H1 (cell line): ENCODE measurements around the gene TNS4. TPM values are rescaled to one million over a fixed set of nuclear protein-coding genes. Genes with fewer than 3 reads are reported as not detected.
"Not testable (repeated sequence)": the region's sequence is repeated elsewhere in the genome, so short reads cannot be mapped to it uniquely, and the experiment has no call there.

Source experiments
- CTCF ChIA-PET: fragments of 300-600 bp; sonication (Branson Sonifier 250); formaldehyde crosslinking; loops from one replicate; lab custom pipeline; 2021; ENCODE audit not compliant: partially characterized antibody; lab: Charles Lee
- POLR2A ChIA-PET: fragments of 300-600 bp; sonication (Branson Sonifier 250); formaldehyde crosslinking; loops from one replicate; lab custom pipeline; 2021; ENCODE audit warnings: inconsistent platforms; ENCODE audit not compliant: partially characterized antibody; lab: Charles Lee
- DNase-seq, 2 experiments: peaks; one replicate each; pipeline versions ENCODE4 v3.0.0 to v3.0.0-alpha.2; 2010 to 2022; ENCODE audit warnings: low spot score in 2 of 2, low read depth in 1 of 2, mixed read lengths in 1 of 2
- FAIRE-seq: peaks from 2 replicates; lab custom pipeline; 2011; peaks lifted over from hg19 to GRCh38; lab: Jason Lieb, UNC
- H2AFZ ChIP-seq: 2 replicates; pipeline ENCODE4 v1.8.1; 2012; ENCODE audit warnings: low read length, inconsistent platforms
- H2AK5ac ChIP-seq: 2 replicates; pipeline ENCODE4 v1.6.1; 2013; ENCODE audit warnings: low read depth, low read length
- H2BK120ac ChIP-seq: replicated peaks from 2 replicates; pipeline ENCODE3; 2013; ENCODE audit warnings: low read depth, low read length, inconsistent platforms
- H2BK12ac ChIP-seq: 2 replicates; pipeline ENCODE4 v1.6.1; 2013; ENCODE audit warnings: low read depth, low read length
- H2BK15ac ChIP-seq: 2 replicates; pipeline ENCODE4 v1.6.1; 2013; ENCODE audit warnings: low read length
- H2BK20ac ChIP-seq: 2 replicates; pipeline ENCODE4 v1.6.1; 2013; ENCODE audit warnings: low read length
- H2BK5ac ChIP-seq: 2 replicates; pipeline ENCODE4 v1.6.1; 2013; ENCODE audit warnings: low read depth, low read length
- H3K14ac ChIP-seq: 2 replicates; pipeline ENCODE4 v1.6.1; 2013; ENCODE audit warnings: inconsistent platforms; ENCODE audit not compliant: insufficient read length
- H3K18ac ChIP-seq: 2 replicates; pipeline ENCODE4 v1.6.1; 2013; ENCODE audit warnings: low read length; ENCODE audit errors: extremely low read depth
- H3K23ac ChIP-seq: 2 replicates; pipeline ENCODE4 v1.6.1; 2013; ENCODE audit warnings: inconsistent platforms; ENCODE audit not compliant: insufficient read length
- H3K23me2 ChIP-seq: 2 replicates; pipeline ENCODE4 v1.6.1; 2013; ENCODE audit warnings: low read depth, low read length
- H3K27ac ChIP-seq: 2 replicates; pipeline ENCODE4 v1.6.1; 2011; ENCODE audit warnings: low read depth, low read length, inconsistent platforms
- H3K27me3 ChIP-seq, 4 experiments: replicated peaks in 1 of 4; 1 replicate in 1 of 4; 2 replicates in 3 of 4; pipeline versions ENCODE4 v1.6.1 to v1.8.1; 2011 to 2013; ENCODE audit warnings: low read length in 3 of 4, mild to moderate bottlenecking in 3 of 4, inconsistent platforms in 2 of 4, mixed read lengths in 2 of 4, moderate library complexity in 1 of 4; ENCODE audit not compliant: control insufficient read depth in 3 of 4, insufficient read depth in 3 of 4; ENCODE audit errors: extremely low read depth in 1 of 4
- H3K36me3 ChIP-seq, 4 experiments: 2 replicates each; pipeline versions ENCODE4 v1.6.1 to v1.8.1; 2011 to 2013; ENCODE audit warnings: mild to moderate bottlenecking in 4 of 4, low read length in 3 of 4, moderate library complexity in 2 of 4, control low read depth in 1 of 4, inconsistent platforms in 1 of 4; ENCODE audit not compliant: insufficient read depth in 4 of 4, control insufficient read depth in 2 of 4
- H3K4ac ChIP-seq: replicated peaks from 2 replicates; pipeline ENCODE3; 2013; ENCODE audit warnings: low read length, low read depth, mixed read lengths, inconsistent platforms; ENCODE audit not compliant: insufficient read length
- H3K4me1 ChIP-seq, 4 experiments: replicated peaks in 1 of 4; 1 replicate in 1 of 4; 2 replicates in 3 of 4; pipeline versions ENCODE4 v1.6.1 to v1.8.1; 2011 to 2013; ENCODE audit warnings: low read length in 3 of 4, inconsistent platforms in 2 of 4, mixed read lengths in 1 of 4; ENCODE audit not compliant: insufficient read depth in 4 of 4, control insufficient read depth in 3 of 4
- H3K4me2 ChIP-seq, 2 experiments: 2 replicates each; pipeline versions ENCODE4 v1.6.1 to v1.8.1; 2011 to 2013; ENCODE audit warnings: low read depth in 2 of 2, low read length in 2 of 2, control low read depth in 1 of 2, inconsistent platforms in 1 of 2, mild to moderate bottlenecking in 1 of 2; ENCODE audit not compliant: insufficient read depth in 1 of 2
- H3K4me3 ChIP-seq, 4 experiments: fragments of 200-600, 300-600 bp in 1 of 4; sonication (generic), shearing (Covaris generic), sonication (Bioruptor Twin) in 1 of 4; 2 replicates each; pipeline versions ENCODE4 v1.5.1 to v1.8.1; 2011 to 2016; ENCODE audit warnings: low read length in 4 of 4, low read depth in 3 of 4, control low read depth in 2 of 4, inconsistent platforms in 2 of 4, mild to moderate bottlenecking in 2 of 4, mixed read lengths in 1 of 4, moderate library complexity in 1 of 4; ENCODE audit not compliant: insufficient read depth in 2 of 4; ENCODE audit errors: extremely low read depth in 1 of 4
- H3K56ac ChIP-seq: replicated peaks from 2 replicates; pipeline ENCODE3; 2013; ENCODE audit warnings: low read depth, mild to moderate bottlenecking, mixed read lengths, low read length, inconsistent platforms; ENCODE audit not compliant: insufficient read length
- H3K79me1 ChIP-seq: 2 replicates; pipeline ENCODE4 v1.6.1; 2013; ENCODE audit warnings: low read depth, low read length, control low read depth
- H3K79me2 ChIP-seq, 2 experiments: 2 replicates each; pipeline versions ENCODE4 v1.6.1 to v1.8.1; 2012 to 2013; ENCODE audit warnings: low read length in 2 of 2, mild to moderate bottlenecking in 2 of 2, inconsistent platforms in 1 of 2; ENCODE audit not compliant: insufficient read depth in 2 of 2, control insufficient read depth in 1 of 2
- H3K9ac ChIP-seq, 4 experiments: replicated peaks in 1 of 4; 1 replicate in 1 of 4; 2 replicates in 3 of 4; pipeline versions ENCODE4 v1.6.1 to v1.8.1; 2011 to 2013; ENCODE audit warnings: low read depth in 3 of 4, low read length in 3 of 4, control low read depth in 2 of 4, mild to moderate bottlenecking in 2 of 4, moderate library complexity in 2 of 4, inconsistent platforms in 1 of 4; ENCODE audit errors: extremely low read depth in 1 of 4
- H3K9me3 ChIP-seq, 2 experiments: 2 replicates each; pipeline versions ENCODE4 v1.6.1 to v1.8.1; 2012 to 2013; ENCODE audit warnings: mild to moderate bottlenecking in 2 of 2, moderate library complexity in 2 of 2, control low read depth in 1 of 2, inconsistent platforms in 1 of 2, low read depth in 1 of 2, low read length in 1 of 2, mixed read lengths in 1 of 2; ENCODE audit not compliant: insufficient read depth in 2 of 2
- H4K20me1 ChIP-seq, 2 experiments: replicated peaks in 1 of 2; 2 replicates each; pipeline versions ENCODE3 to v1.8.1; 2011 to 2013; ENCODE audit warnings: inconsistent platforms in 2 of 2, low read length in 2 of 2, mild to moderate bottlenecking in 1 of 2; ENCODE audit not compliant: insufficient read depth in 2 of 2, control insufficient read depth in 1 of 2
- H4K5ac ChIP-seq: 2 replicates; pipeline ENCODE4 v1.6.1; 2013; ENCODE audit warnings: low read length, low read depth, mixed read lengths, inconsistent platforms; ENCODE audit not compliant: insufficient read length
- H4K8ac ChIP-seq: 2 replicates; pipeline ENCODE4 v1.8.0; 2013; ENCODE audit warnings: mild to moderate bottlenecking, moderate library complexity, low read length, inconsistent platforms; ENCODE audit not compliant: insufficient read depth; ENCODE audit errors: extremely low read depth
- H4K91ac ChIP-seq: replicated peaks from 2 replicates; pipeline ENCODE3; 2013; ENCODE audit warnings: low read length, mixed read lengths, inconsistent platforms; ENCODE audit not compliant: insufficient read length
- WGBS, 2 experiments: shearing (Covaris generic) in 1 of 2; methylation state at CpG; one replicate each; pipeline versions ENCODE4 v1.1.6 to v1.1.7; 2013 to 2015; ENCODE audit warnings: low lambda C conversion rate in 2 of 2, mixed read lengths in 2 of 2, inconsistent platforms in 1 of 2, low coverage in 1 of 2, missing lambda C conversion rate in 1 of 2; ENCODE audit not compliant: insufficient replicate concordance in 2 of 2, insufficient coverage in 1 of 2, insufficient read length in 1 of 2; ENCODE audit errors: extremely low coverage in 1 of 2, missing lambda C conversion rate in 1 of 2; 5-methylcytosine and 5-hydroxymethylcytosine counted together
- polyA plus RNA-seq, 7 experiments: library from polyadenylated mRNA; depleted of rRNA in 3 of 7; stranded (reverse) in 5 of 7; unstranded in 2 of 7; fragments of >200 nt in 5 of 7; fragments of 200-250 nt in 2 of 7; gene quantifications; 1 replicate in 5 of 7; 2 replicates in 1 of 7; 4 replicates in 1 of 7; pipeline versions ENCODE4 v1.2.1 to v1.2.3, GENCODE V29; 2011 to 2013; ENCODE audit warnings: missing spikeins in 2 of 7, mixed read lengths in 2 of 7
- total RNA-seq: library from RNA; stranded (reverse); fragmentation: NEBNext Ultra II Directional; extraction: Animal tissue kit (Norgen Biotek cat#: 25700); gene quantifications from 2 replicates; pipeline ENCODE4 v1.2.1, GENCODE V29; 2021

Gene TNS4
- total and polyA plus RNA-seq, 2 of the 8 experiments (the other 6 are each of a cell fraction or from before 2014, with no cell fraction given), result 0.20 to 0.21 TPM

- peaks cover 2 to 14% (median 6%) of the 10 kb centered on the region in 4 experiments; a peak in 6 of 7 replicates for H3K4me1 ChIP-seq
- not testable (repeated sequence) for H2BK12ac ChIP-seq, H3K23me2 ChIP-seq, H2BK5ac ChIP-seq, H3K4ac ChIP-seq, H3K4me2 ChIP-seq, H2BK120ac ChIP-seq, H3K27me3 ChIP-seq, DNase-seq, H4K5ac ChIP-seq, H3K27ac ChIP-seq, H2BK15ac ChIP-seq, H3K56ac ChIP-seq, H3K79me1 ChIP-seq, H3K18ac ChIP-seq, H3K9ac ChIP-seq, H2AFZ ChIP-seq, H3K4me3 ChIP-seq, FAIRE-seq, H3K23ac ChIP-seq, H4K8ac ChIP-seq, H3K79me2 ChIP-seq, H4K91ac ChIP-seq, H4K20me1 ChIP-seq, H3K9me3 ChIP-seq, H2AK5ac ChIP-seq, H2BK20ac ChIP-seq, H3K36me3 ChIP-seq, H3K14ac ChIP-seq
- WGBS, 2 experiments, result 88% methylated on average over 4 of the region's 4 CpGs; no CpG with 5 or more reads in 1 of the 2 experiments
- ChIA-PET CTCF (interaction anchor here (5.0 to 9.1 kb wide), 3 partner anchors 8 to 14 kb away, joined by 32 to 80 read pairs (median 35); no protein-coding TSS in a partner anchor), POLR2A (interaction anchor here (1.5 kb wide), 1 partner anchor 14 kb away, joined by 3 read pairs; no protein-coding TSS in a partner anchor)
Observed at GRCh38 chr17:40546497-40546896, 45.1 kb upstream of the TNS4 start.
